ENCODE measurements around the gene SLC25A6. TPM values are rescaled to one million over a fixed set of nuclear protein-coding genes. Genes with fewer than 3 reads are reported as not detected.

The SLC25A6 gene
- total and polyA plus RNA-seq, 10 of the 15 experiments (the other 5 are each of a cell fraction or from before 2014, with no cell fraction given) = 61.9 to 642 (median 322) TPM

DNA sequence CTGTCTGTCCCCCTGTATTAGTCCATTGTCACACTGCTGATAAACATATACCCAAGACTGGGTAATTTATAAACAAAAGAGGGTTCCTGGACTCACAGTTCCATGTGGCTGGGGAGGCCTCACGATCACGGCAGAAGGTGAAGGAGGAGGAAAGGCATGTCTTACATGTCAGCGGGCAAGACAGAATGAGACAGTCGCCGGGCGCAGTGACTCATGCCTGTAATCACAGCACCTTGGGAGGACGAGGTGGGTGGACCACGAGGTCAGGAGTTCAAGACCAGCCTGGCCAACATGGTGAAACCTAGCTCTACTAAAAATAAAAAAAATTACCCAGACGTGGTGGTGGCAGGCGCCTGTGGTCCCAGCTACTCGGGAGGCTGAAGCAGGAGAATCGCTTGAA is 30.6 kb downstream of the SLC25A6 start:
- ChIA-PET RAD21 (ENCODE audit: unreplicated experiment) (no interaction called here), POLR2A (no interaction called here), CTCF (no interaction called here), SMC1A (ENCODE audit: uncharacterized antibody, unreplicated experiment) (no interaction called here)
- no peak for ATAC-seq
- H3K4me3 ChIP-seq = no peak overlapping the region
- no peak overlapping the region for H3K27ac ChIP-seq (ENCODE audit: control insufficient read depth, insufficient read depth)
- intact Hi-C loops (cut with micrococcal nuclease; ENCODE audit: unreplicated experiment) (no loop called here), in situ Hi-C loops (cut with MboI) (no loop called here)
- H3K9ac ChIP-seq (ENCODE audit: control insufficient read depth, insufficient read depth, low read length) = no peak overlapping the region
- H3K4me1 ChIP-seq (ENCODE audit: control insufficient read depth, insufficient read depth, low read length) = no peaks in the 10 kb centered on the region
- WGBS (ENCODE audit: insufficient coverage, insufficient replicate concordance, low lambda C conversion rate, missing lambda C conversion rate) = 75% methylated on average over 12 of the region's 12 CpGs
- no peaks in the 10 kb centered on the region for H3K79me2 ChIP-seq (ENCODE audit: control insufficient read depth, insufficient read depth, low read length)
- no peaks in the 10 kb centered on the region for H4K20me1 ChIP-seq (ENCODE audit: control insufficient read depth, insufficient read depth)
- TF ChIP-seq KAT2A (conservative IDR thresholded peaks at IDR 0.05; ENCODE audit: control insufficient read depth, low read depth, low read length) (no peak), JUND (IDR thresholded peaks at IDR 0.05; ENCODE audit: low read depth, low read length) (no peak), CBFB (IDR thresholded peaks at IDR 0.05; ENCODE audit: low read depth) (no peak), MYB (IDR thresholded peaks at IDR 0.05; ENCODE audit: borderline replicate concordance, low read depth, low read length) (no peak), RFX5 (IDR thresholded peaks at IDR 0.05; ENCODE audit: low read depth, low read length) (no peak), CHD4 (IDR thresholded peaks at IDR 0.05) (no peak), BCL11A (IDR thresholded peaks at IDR 0.05; ENCODE audit: low read depth, low read length) (no peak), SUZ12 (IDR thresholded peaks at IDR 0.05; ENCODE audit: unreplicated experiment) (no peak), ZNF217 (IDR thresholded peaks at IDR 0.05) (no peak)
- TF ChIP-seq, protein P1, sequence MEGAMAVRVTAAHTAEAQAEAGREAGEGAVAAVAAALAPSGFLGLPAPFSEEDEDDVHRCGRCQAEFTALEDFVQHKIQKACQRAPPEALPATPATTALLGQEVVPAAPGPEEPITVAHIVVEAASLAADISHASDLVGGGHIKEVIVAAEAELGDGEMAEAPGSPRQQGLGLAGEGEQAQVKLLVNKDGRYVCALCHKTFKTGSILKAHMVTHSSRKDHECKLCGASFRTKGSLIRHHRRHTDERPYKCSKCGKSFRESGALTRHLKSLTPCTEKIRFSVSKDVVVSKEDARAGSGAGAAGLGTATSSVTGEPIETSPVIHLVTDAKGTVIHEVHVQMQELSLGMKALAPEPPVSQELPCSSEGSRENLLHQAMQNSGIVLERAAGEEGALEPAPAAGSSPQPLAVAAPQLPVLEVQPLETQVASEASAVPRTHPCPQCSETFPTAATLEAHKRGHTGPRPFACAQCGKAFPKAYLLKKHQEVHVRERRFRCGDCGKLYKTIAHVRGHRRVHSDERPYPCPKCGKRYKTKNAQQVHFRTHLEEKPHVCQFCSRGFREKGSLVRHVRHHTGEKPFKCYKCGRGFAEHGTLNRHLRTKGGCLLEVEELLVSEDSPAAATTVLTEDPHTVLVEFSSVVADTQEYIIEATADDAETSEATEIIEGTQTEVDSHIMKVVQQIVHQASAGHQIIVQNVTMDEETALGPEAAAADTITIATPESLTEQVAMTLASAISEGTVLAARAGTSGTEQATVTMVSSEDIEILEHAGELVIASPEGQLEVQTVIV (IDR thresholded peaks at IDR 0.05; ENCODE audit: borderline replicate concordance, partially characterized antibody) = no peak
- TF ChIP-seq, protein P2, sequence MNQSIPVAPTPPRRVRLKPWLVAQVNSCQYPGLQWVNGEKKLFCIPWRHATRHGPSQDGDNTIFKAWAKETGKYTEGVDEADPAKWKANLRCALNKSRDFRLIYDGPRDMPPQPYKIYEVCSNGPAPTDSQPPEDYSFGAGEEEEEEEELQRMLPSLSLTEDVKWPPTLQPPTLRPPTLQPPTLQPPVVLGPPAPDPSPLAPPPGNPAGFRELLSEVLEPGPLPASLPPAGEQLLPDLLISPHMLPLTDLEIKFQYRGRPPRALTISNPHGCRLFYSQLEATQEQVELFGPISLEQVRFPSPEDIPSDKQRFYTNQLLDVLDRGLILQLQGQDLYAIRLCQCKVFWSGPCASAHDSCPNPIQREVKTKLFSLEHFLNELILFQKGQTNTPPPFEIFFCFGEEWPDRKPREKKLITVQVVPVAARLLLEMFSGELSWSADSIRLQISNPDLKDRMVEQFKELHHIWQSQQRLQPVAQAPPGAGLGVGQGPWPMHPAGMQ (IDR thresholded peaks at IDR 0.05; ENCODE audit: borderline replicate concordance) = no peak
- H3K27me3 ChIP-seq (replicated peaks in 1 of 2; ENCODE audit: control insufficient read depth in 2 of 2, insufficient read depth in 2 of 2, low read length in 1 of 2) = no peaks in the 10 kb centered on the region
- H2AFZ ChIP-seq (ENCODE audit: control insufficient read depth, low read depth, low read length) = no peak overlapping the region
- H3K9me3 ChIP-seq (replicated peaks; ENCODE audit: control insufficient read depth, insufficient read depth, low read length) = no peaks in the 10 kb centered on the region; the same call in 1 of the 3 replicates
- no peak overlapping the region for H3K4me2 ChIP-seq (ENCODE audit: control insufficient read depth, insufficient read depth)
- no peak for DNase-seq (ENCODE audit: low read depth, low spot score)
- no peak for FAIRE-seq
- peaks cover 2 to 3% of the 10 kb centered on the region in 2 experiments; a peak in 3 of 4 replicates for H3K36me3 ChIP-seq (ENCODE audit: control insufficient read depth in 2 of 2, insufficient read depth in 2 of 2, low read length in 1 of 2)
- BruUV-seq (replicated peaks) = no TSS peak
